Nephron progenitor cell (in vitro differentiated cells): ENCODE measurements around the gene IL15RA.

Source experiments
- DNase-seq: peaks from one replicate; pipeline ENCODE4 v3.0.0; 2021
- H3K27ac Mint-ChIP-seq: 2 replicates; pipeline ENCODE4 v1.8.0; 2021; ENCODE audit warnings: mild to moderate bottlenecking, moderate library complexity, mixed read lengths
- H3K27me3 Mint-ChIP-seq: 2 replicates; pipeline ENCODE4 v1.8.0; 2021; ENCODE audit warnings: mild to moderate bottlenecking, low read depth, mixed read lengths; ENCODE audit not compliant: poor library complexity
- H3K36me3 Mint-ChIP-seq: 2 replicates; pipeline ENCODE4 v1.8.0; 2021; ENCODE audit warnings: low read depth, mixed read lengths
- H3K4me1 Mint-ChIP-seq: 2 replicates; pipeline ENCODE4 v1.8.0; 2021; ENCODE audit warnings: mixed read lengths
- H3K4me3 Mint-ChIP-seq: 2 replicates; pipeline ENCODE4 v1.8.0; 2021; ENCODE audit warnings: mild to moderate bottlenecking, moderate library complexity, mixed read lengths
- H3K9me3 Mint-ChIP-seq: 2 replicates; pipeline ENCODE4 v1.8.0; 2021; ENCODE audit warnings: mild to moderate bottlenecking, moderate library complexity, mixed read lengths
- CTCF ChIP-seq: fragments of 200-600 bp; sonication (generic); IDR thresholded peaks from 2 replicates; pipeline ENCODE4 v1.5.0; 2021; ENCODE audit warnings: antibody characterized with exemption

IL15RA gene

GRCh38 chr10:5940807-5941218 lies 36.5 kb downstream of the IL15RA start:
- no peak for TF ChIP-seq CTCF
- no peak overlapping the region for H3K27ac Mint-ChIP-seq
- no peaks in the 10 kb centered on the region for H3K9me3 Mint-ChIP-seq
- H3K4me3 Mint-ChIP-seq: no peak overlapping the region
- H3K36me3 Mint-ChIP-seq: peaks cover 25% of the 10 kb centered on the region
- H3K27me3 Mint-ChIP-seq: peaks cover 10% of the 10 kb centered on the region
- DNase-seq: no peak
- H3K4me1 Mint-ChIP-seq: peaks cover 40% of the 10 kb centered on the region

GRCh38 chr10:5938291-5938690 lies 39.1 kb downstream of the IL15RA start:
- Mint-ChIP-seq H3K36me3 (peaks cover 39% of the 10 kb centered on the region), H3K27ac (peak overlapping the region; percentile 60), H3K9me3 (no peaks in the 10 kb centered on the region), H3K4me1 (peaks cover 19% of the 10 kb centered on the region), H3K4me3 (no peak overlapping the region), H3K27me3 (peaks cover 2% of the 10 kb centered on the region)
- no peak for TF ChIP-seq CTCF
- DNase-seq: no peak

GRCh38 chr10:5937016-5937415 lies 40.3 kb downstream of the IL15RA start:
- TF ChIP-seq CTCF: no peak
- H3K4me3 Mint-ChIP-seq: no peak overlapping the region
- peaks cover 3% of the 10 kb centered on the region for H3K27me3 Mint-ChIP-seq
- peaks cover 15% of the 10 kb centered on the region for H3K4me1 Mint-ChIP-seq
- peaks cover 49% of the 10 kb centered on the region for H3K36me3 Mint-ChIP-seq
- H3K27ac Mint-ChIP-seq: no peak overlapping the region
- DNase-seq: no peak
- H3K9me3 Mint-ChIP-seq: no peaks in the 10 kb centered on the region

GRCh38 chr10:5935628-5936027 lies 41.7 kb downstream of the IL15RA start:
- H3K9me3 Mint-ChIP-seq: no peaks in the 10 kb centered on the region
- no peak for DNase-seq
- H3K4me3 Mint-ChIP-seq: no peak overlapping the region
- TF ChIP-seq CTCF: no peak
- no peak overlapping the region for H3K27ac Mint-ChIP-seq
- peaks cover 63% of the 10 kb centered on the region for H3K36me3 Mint-ChIP-seq
- H3K4me1 Mint-ChIP-seq: peaks cover 2% of the 10 kb centered on the region
- H3K27me3 Mint-ChIP-seq: peaks cover 3% of the 10 kb centered on the region

GRCh38 chr10:5933909-5934546 lies 43.3 kb downstream of the IL15RA start:
- peaks cover 79% of the 10 kb centered on the region for H3K36me3 Mint-ChIP-seq
- no peak for TF ChIP-seq CTCF
- no peaks in the 10 kb centered on the region for H3K9me3 Mint-ChIP-seq
- H3K4me3 Mint-ChIP-seq: no peak overlapping the region
- DNase-seq: no peak
- H3K27me3 Mint-ChIP-seq: peaks cover 5% of the 10 kb centered on the region
- H3K4me1 Mint-ChIP-seq: no peaks in the 10 kb centered on the region
- no peak overlapping the region for H3K27ac Mint-ChIP-seq

- TF ChIP-seq CTCF: no peak
- H3K4me3 Mint-ChIP-seq: no peak overlapping the region
- no peaks in the 10 kb centered on the region for H3K4me1 Mint-ChIP-seq
- no peaks in the 10 kb centered on the region for H3K9me3 Mint-ChIP-seq
- H3K27ac Mint-ChIP-seq: no peak overlapping the region
- peaks cover 5% of the 10 kb centered on the region for H3K27me3 Mint-ChIP-seq
- peaks cover 75% of the 10 kb centered on the region for H3K36me3 Mint-ChIP-seq
- DNase-seq: no peak
Measured at GRCh38 chr10:5932345-5932744, 45.0 kb downstream of the IL15RA start.
